HCT116 (cell line): ENCODE results near the gene CPNE5. TPM values are rescaled to one million over a fixed set of nuclear protein-coding genes. Genes with fewer than 3 reads are reported as not detected.

ENCODE experiments used
- ATAC-seq: fragments of 200-7000 bp; cut with Tn5 transposase; 2 replicates; pipeline ENCODE4 v1.9.1; 2020; ENCODE audit warnings: mild to moderate bottlenecking, moderate library complexity
- BruUV-seq: library from RNA; stranded (reverse); fragments of 400-500 nt; replicated peaks from 2 replicates; lab custom pipeline; 2021; lab: Mats Ljungman, UMichigan
- CTCF ChIA-PET: fragments of 300-600 bp; sonication (Branson Sonifier 250); formaldehyde crosslinking; loops from one replicate; lab custom pipeline; 2021; ENCODE audit warnings: antibody characterized with exemption; lab: Charles Lee
- POLR2A ChIA-PET: fragments of 300-600, 350-600 bp; sonication (Branson Sonifier 250); formaldehyde crosslinking; loops from one replicate; lab custom pipeline; 2021; ENCODE audit warnings: antibody characterized with exemption; lab: Charles Lee
- RAD21 ChIA-PET, 2 experiments: fragments of 300-600 bp; sonication (Branson Sonifier 250); formaldehyde crosslinking; loops; one replicate each; lab custom pipeline; 2023; ENCODE audit warnings: low total read pairs in 2 of 2; ENCODE audit not compliant: uncharacterized antibody in 2 of 2, unreplicated experiment in 2 of 2, low non-redundant PET in 1 of 2; lab: Charles Lee
- DNase-seq: peaks from one replicate; pipeline ENCODE4 v3.0.0-alpha.2; 2010; ENCODE audit warnings: low read depth, low spot score
- H2AFZ ChIP-seq: fragments of 200-600 bp; shearing (Covaris generic), sonication (generic); 2 replicates; pipeline ENCODE4 v1.6.1; 2017; ENCODE audit warnings: low read depth, mixed run types, mixed read lengths, antibody characterized with exemption, low read length; ENCODE audit not compliant: poor library complexity, severe bottlenecking
- H3K27ac ChIP-seq: 2 replicates; pipeline ENCODE4 v1.5.1; 2012; ENCODE audit warnings: low read depth, low read length
- H3K27me3 ChIP-seq: fragments of 200-600 bp; sonication (generic); 2 replicates; pipeline ENCODE4 v1.6.1; 2016; ENCODE audit warnings: mixed run types, low read length, mixed read lengths; ENCODE audit not compliant: insufficient read depth
- H3K36me3 ChIP-seq, 2 experiments: fragments of 200-500 bp in 1 of 2; fragments of 200-600 bp in 1 of 2; sonication (Bioruptor generic) in 1 of 2; sonication (generic) in 1 of 2; 2 replicates each; pipeline versions ENCODE4 v1.5.1 to v1.6.1; 2014 to 2016; ENCODE audit warnings: low read length in 2 of 2, inconsistent platforms in 1 of 2, mixed read lengths in 1 of 2, mixed run types in 1 of 2; ENCODE audit not compliant: insufficient read depth in 2 of 2, control insufficient read depth in 1 of 2
- H3K4me1 ChIP-seq, 2 experiments: fragments of 200-600 bp in 1 of 2; sonication (generic) in 1 of 2; 2 replicates each; pipeline versions ENCODE4 v1.5.1 to v1.6.1; 2012 to 2017; ENCODE audit warnings: low read length in 2 of 2, inconsistent platforms in 1 of 2, mild to moderate bottlenecking in 1 of 2, mixed read lengths in 1 of 2, mixed run types in 1 of 2, moderate library complexity in 1 of 2; ENCODE audit not compliant: insufficient read depth in 2 of 2, control insufficient read depth in 1 of 2
- H3K4me2 ChIP-seq: fragments of 200-600 bp; sonication (generic); 2 replicates; pipeline ENCODE4 v1.6.1; 2017; ENCODE audit warnings: mixed run types, low read length, mixed read lengths
- H3K4me3 ChIP-seq, 2 experiments: fragments of 200-600 bp in 1 of 2; sonication (generic) in 1 of 2; replicated peaks in 1 of 2; 2 replicates each; pipeline ENCODE4 v1.5.1; 2011 to 2016; ENCODE audit warnings: low read length in 2 of 2, control low read depth in 1 of 2, low read depth in 1 of 2, mild to moderate bottlenecking in 1 of 2, mixed read lengths in 1 of 2, mixed run types in 1 of 2
- H3K79me2 ChIP-seq: fragments of 200-600 bp; sonication (generic); 2 replicates; pipeline ENCODE4 v1.6.1; 2017; ENCODE audit warnings: mild to moderate bottlenecking, mixed run types, low read length, moderate library complexity, mixed read lengths; ENCODE audit not compliant: insufficient read depth
- H3K9ac ChIP-seq: fragments of 200-600 bp; sonication (generic); 2 replicates; pipeline ENCODE4 v1.6.1; 2016; ENCODE audit warnings: low read length, mixed read lengths
- H3K9me2 ChIP-seq: fragments of 200-600 bp; sonication (generic), shearing (Covaris generic); 2 replicates; pipeline ENCODE4 v1.6.1; 2017; ENCODE audit warnings: mixed run types, mild to moderate bottlenecking, moderate library complexity; ENCODE audit not compliant: insufficient read depth
- H3K9me3 ChIP-seq, 2 experiments: fragments of 200-500 bp in 1 of 2; fragments of 200-600 bp in 1 of 2; sonication (Bioruptor generic) in 1 of 2; sonication (generic) in 1 of 2; 2 replicates each; pipeline ENCODE4 v1.6.1; 2014 to 2017; ENCODE audit warnings: low read length in 2 of 2, mixed read lengths in 2 of 2, inconsistent platforms in 1 of 2, low read depth in 1 of 2, mild to moderate bottlenecking in 1 of 2, mixed run types in 1 of 2, moderate library complexity in 1 of 2; ENCODE audit not compliant: control insufficient read depth in 1 of 2, insufficient read depth in 1 of 2
- H4K20me1 ChIP-seq: fragments of 200-600 bp; sonication (generic), shearing (Covaris generic); 2 replicates; pipeline ENCODE4 v1.6.1; 2017; ENCODE audit warnings: mixed run types, mild to moderate bottlenecking, moderate library complexity; ENCODE audit not compliant: insufficient read depth
- CBX3 ChIP-seq: IDR thresholded peaks from 2 replicates; pipeline ENCODE4 v1.6.1; 2012; ENCODE audit warnings: low read depth
- CEBPB ChIP-seq: IDR thresholded peaks from 2 replicates; pipeline ENCODE4 v1.6.1; 2012; ENCODE audit warnings: low read depth
- EZH2 ChIP-seq: fragments of 200-600 bp; sonication (generic); IDR thresholded peaks from 2 replicates; pipeline ENCODE4 v1.6.1; 2017; ENCODE audit warnings: antibody characterized with exemption, mixed run types
- POLR2A ChIP-seq: IDR thresholded peaks from 2 replicates; pipeline ENCODE4 v1.7.0; 2011; ENCODE audit warnings: borderline replicate concordance; ENCODE audit not compliant: insufficient read depth, insufficient read length; ENCODE audit errors: extremely low read depth
- POLR2AphosphoS5 ChIP-seq: IDR thresholded peaks from 2 replicates; pipeline ENCODE4 v1.6.1; 2011; ENCODE audit warnings: mild to moderate bottlenecking, low read depth, low read length, moderate library complexity
- RAD21 ChIP-seq: IDR thresholded peaks from 2 replicates; pipeline ENCODE4 v1.6.1; 2012; ENCODE audit warnings: low read depth, mild to moderate bottlenecking
- REST ChIP-seq: IDR thresholded peaks from 2 replicates; pipeline ENCODE4 v1.6.1; 2012; ENCODE audit warnings: low read depth
- SIN3A ChIP-seq: IDR thresholded peaks from 2 replicates; pipeline ENCODE4 v1.6.1; 2012; ENCODE audit warnings: low read depth
- SP1 ChIP-seq: IDR thresholded peaks from 2 replicates; pipeline ENCODE4 v1.6.1; 2012; ENCODE audit warnings: low read depth
- SRF ChIP-seq: IDR thresholded peaks from 2 replicates; pipeline ENCODE4 v1.6.1; 2012; ENCODE audit warnings: low read depth
- TCF7L2 ChIP-seq: IDR thresholded peaks from 2 replicates; pipeline ENCODE4 v1.7.0; 2011; ENCODE audit warnings: borderline replicate concordance, inconsistent platforms; ENCODE audit not compliant: insufficient read depth, insufficient read length; ENCODE audit errors: extremely low read depth
- ZBTB33 ChIP-seq: IDR thresholded peaks from 2 replicates; pipeline ENCODE4 v1.6.1; 2011; ENCODE audit warnings: mild to moderate bottlenecking, low read length, moderate library complexity; ENCODE audit not compliant: insufficient replicate concordance; ENCODE audit errors: extremely low read depth
- ZFX ChIP-seq: fragments of 450-650 bp; IDR thresholded peaks from 2 replicates; pipeline ENCODE4 v1.6.1; 2017
- ZNF274 ChIP-seq: fragments of 200-500 bp; sonication (Bioruptor generic); IDR thresholded peaks from 2 replicates; pipeline ENCODE4 v1.6.1; 2014; ENCODE audit warnings: mild to moderate bottlenecking, low read depth, low read length, inconsistent platforms
- intact Hi-C: fragments of 100-400 bp; cut with micrococcal nuclease; formaldehyde crosslinking; loops from 2 replicates; pipeline ENCODE4 v1.10.0; 2022
- total RNA-seq: library from RNA; stranded (reverse); gene quantifications from one replicate; pipeline ENCODE4 v1.2.1, GENCODE V29; 2021; ENCODE audit not compliant: unreplicated experiment
- TF ChIP-seq, protein P1 (sequence below): IDR thresholded peaks from 2 replicates; pipeline ENCODE4 v1.6.1; 2012

Gene CPNE5
- total RNA-seq, 1 experiment from 2014 or later = not detected

GRCh38 chr6:36717871-36718540 is 121.2 kb downstream of the CPNE5 start:
- no peak overlapping the region for H3K27ac ChIP-seq
- H3K9me2 ChIP-seq = no peaks in the 10 kb centered on the region
- H3K4me3 ChIP-seq = no peak overlapping the region
- intact Hi-C loops = no loop called here
- ChIA-PET RAD21 (no interaction called here), POLR2A (no interaction called here), CTCF (no interaction called here)
- no peaks in the 10 kb centered on the region for H4K20me1 ChIP-seq
- no peaks in the 10 kb centered on the region for H3K36me3 ChIP-seq
- DNase-seq (no peak), ATAC-seq (no peak)
- no peak overlapping the region for H3K4me2 ChIP-seq
- H2AFZ ChIP-seq = no peak overlapping the region
- no peak for TF ChIP-seq EZH2
- no peaks in the 10 kb centered on the region for H3K79me2 ChIP-seq
- no peaks in the 10 kb centered on the region for H3K27me3 ChIP-seq
- no peaks in the 10 kb centered on the region for H3K9me3 ChIP-seq
- no TSS peak for BruUV-seq
- no peaks in the 10 kb centered on the region for H3K4me1 ChIP-seq
- no peak overlapping the region for H3K9ac ChIP-seq

- DNase-seq (no peak), ATAC-seq (no peak)
- H3K4me3 ChIP-seq = no peak overlapping the region
- H3K4me1 ChIP-seq = no peaks in the 10 kb centered on the region
- no peak overlapping the region for H3K4me2 ChIP-seq
- no peak overlapping the region for H2AFZ ChIP-seq
- intact Hi-C loops = no loop called here
- H3K9me2 ChIP-seq = no peaks in the 10 kb centered on the region
- no peaks in the 10 kb centered on the region for H3K9me3 ChIP-seq
- ChIA-PET CTCF (no interaction called here), RAD21 (no interaction called here), POLR2A (no interaction called here)
- no peak overlapping the region for H3K9ac ChIP-seq
- H3K27ac ChIP-seq = no peak overlapping the region
- H3K79me2 ChIP-seq = no peaks in the 10 kb centered on the region
- H3K27me3 ChIP-seq = no peaks in the 10 kb centered on the region
- H3K36me3 ChIP-seq = no peaks in the 10 kb centered on the region
- no TSS peak for BruUV-seq
- H4K20me1 ChIP-seq = no peaks in the 10 kb centered on the region
- TF ChIP-seq CEBPB (no peak), REST (no peak), SRF (no peak), SP1 (no peak), ZNF274 (no peak), RAD21 (no peak), SIN3A (no peak), CBX3 (no peak), ZBTB33 (no peak), TCF7L2 (no peak), POLR2A (no peak), ZFX (no peak), POLR2AphosphoS5 (no peak)
- TF ChIP-seq, protein P1, sequence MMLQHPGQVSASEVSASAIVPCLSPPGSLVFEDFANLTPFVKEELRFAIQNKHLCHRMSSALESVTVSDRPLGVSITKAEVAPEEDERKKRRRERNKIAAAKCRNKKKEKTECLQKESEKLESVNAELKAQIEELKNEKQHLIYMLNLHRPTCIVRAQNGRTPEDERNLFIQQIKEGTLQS = no peak
Observed at GRCh38 chr6:36717231-36717825, 121.9 kb downstream of the CPNE5 start.
